IMR-90 (cell line): ENCODE measurements around the gene ARL8B. TPM values are rescaled to one million over a fixed set of nuclear protein-coding genes. Genes with fewer than 3 reads are reported as not detected.
"Not testable (repeated sequence)": the region's sequence is repeated elsewhere in the genome, so short reads cannot be mapped to it uniquely, and the experiment has no call there.

Experiments
- ATAC-seq: fragments of 200-7000 bp; cut with Tn5 transposase; 2 replicates; pipeline ENCODE4 v1.9.1; 2020; ENCODE audit warnings: low read depth, mild to moderate bottlenecking, moderate library complexity
- BruUV-seq: library from RNA; stranded (reverse); fragments of 400-500 nt; replicated peaks from 2 replicates; lab custom pipeline; 2021; lab: Mats Ljungman, UMichigan
- CTCF ChIA-PET: fragments of 300-600 bp; formaldehyde crosslinking; extraction: SDS; loops from one replicate; lab custom pipeline; 2021; ENCODE audit warnings: antibody characterized with exemption; lab: Yijun Ruan, JAX
- POLR2A ChIA-PET: fragments of 300-600 bp; sonication (Branson Sonifier 250); formaldehyde crosslinking; loops from one replicate; lab custom pipeline; 2022; ENCODE audit warnings: antibody characterized with exemption; ENCODE audit not compliant: unreplicated experiment; lab: Charles Lee
- DNase-seq: peaks from one replicate; pipeline ENCODE4 v3.0.0; 2013
- H2AFZ ChIP-seq: replicated peaks from 2 replicates; pipeline ENCODE3; 2013; ENCODE audit warnings: low read length, mild to moderate bottlenecking; ENCODE audit not compliant: poor library complexity
- H2AK5ac ChIP-seq: 2 replicates; pipeline ENCODE4 v1.6.1; 2013; ENCODE audit warnings: low read depth, low read length, inconsistent platforms
- H2AK9ac ChIP-seq: replicated peaks from 2 replicates; pipeline ENCODE3; 2013; ENCODE audit warnings: mild to moderate bottlenecking, low read depth, low read length, moderate library complexity; ENCODE audit not compliant: poor library complexity
- H2BK120ac ChIP-seq: 2 replicates; pipeline ENCODE4 v1.6.1; 2013; ENCODE audit warnings: low read depth, low read length, inconsistent platforms
- H2BK15ac ChIP-seq: 3 replicates; pipeline ENCODE4 v1.6.1; 2013; ENCODE audit warnings: low read depth, low read length, inconsistent platforms
- H2BK20ac ChIP-seq: 2 replicates; pipeline ENCODE4 v1.6.1; 2013; ENCODE audit warnings: low read depth, mild to moderate bottlenecking, inconsistent platforms, low read length, moderate library complexity
- H2BK5ac ChIP-seq: 2 replicates; pipeline ENCODE4 v1.6.1; 2013; ENCODE audit warnings: mild to moderate bottlenecking, low read depth, low read length, inconsistent platforms; ENCODE audit not compliant: poor library complexity, severe bottlenecking
- H3K14ac ChIP-seq: replicated peaks from 2 replicates; pipeline ENCODE4 v1.6.1; 2013; ENCODE audit warnings: low read depth, low read length, inconsistent platforms
- H3K18ac ChIP-seq: 2 replicates; pipeline ENCODE4 v1.6.1; 2013; ENCODE audit warnings: low read depth, low read length, control low read depth
- H3K23ac ChIP-seq: 2 replicates; pipeline ENCODE4 v1.6.1; 2013; ENCODE audit warnings: low read depth, low read length, inconsistent platforms
- H3K27ac ChIP-seq: 2 replicates; pipeline ENCODE4 v1.5.1; 2013; ENCODE audit warnings: mild to moderate bottlenecking, control low read depth, low read length; ENCODE audit not compliant: insufficient read depth
- H3K27me3 ChIP-seq: 2 replicates; pipeline ENCODE4 v1.6.1; 2013; ENCODE audit warnings: low read length; ENCODE audit not compliant: control insufficient read depth, insufficient read depth
- H3K36me3 ChIP-seq: 2 replicates; pipeline ENCODE4 v1.6.1; 2013; ENCODE audit warnings: low read length, mixed read lengths; ENCODE audit not compliant: control insufficient read depth, insufficient read depth
- H3K4ac ChIP-seq: 2 replicates; pipeline ENCODE4 v1.6.1; 2013; ENCODE audit warnings: low read depth, low read length, inconsistent platforms
- H3K4me1 ChIP-seq: 2 replicates; pipeline ENCODE4 v1.6.1; 2013; ENCODE audit warnings: low read length, mixed read lengths; ENCODE audit not compliant: control insufficient read depth, insufficient read depth
- H3K4me2 ChIP-seq: 2 replicates; pipeline ENCODE4 v1.6.1; 2013; ENCODE audit warnings: low read depth, mild to moderate bottlenecking, control low read depth, low read length, moderate library complexity
- H3K4me3 ChIP-seq: 2 replicates; pipeline ENCODE4 v1.5.1; 2013; ENCODE audit warnings: low read depth, mild to moderate bottlenecking, control low read depth, low read length, moderate library complexity; ENCODE audit not compliant: insufficient read depth
- H3K56ac ChIP-seq: 2 replicates; pipeline ENCODE4 v1.6.1; 2013; ENCODE audit warnings: low read length, inconsistent platforms; ENCODE audit not compliant: insufficient read depth; ENCODE audit errors: extremely low read depth
- H3K79me1 ChIP-seq, 2 experiments: 2 replicates each; pipeline ENCODE4 v1.6.1; 2013; ENCODE audit warnings: low read length in 2 of 2, inconsistent platforms in 1 of 2, low read depth in 1 of 2
- H3K9ac ChIP-seq: 2 replicates; pipeline ENCODE4 v1.6.1; 2013; ENCODE audit warnings: low read depth, low read length, control low read depth
- H3K9me1 ChIP-seq: 2 replicates; pipeline ENCODE4 v1.6.1; 2013; ENCODE audit warnings: low read length, inconsistent platforms; ENCODE audit not compliant: insufficient read depth
- H3K9me3 ChIP-seq: 2 replicates; pipeline ENCODE4 v1.6.1; 2013; ENCODE audit warnings: low read length; ENCODE audit not compliant: control insufficient read depth, insufficient read depth
- H4K20me1 ChIP-seq: 2 replicates; pipeline ENCODE4 v1.6.1; 2013; ENCODE audit warnings: low read length, inconsistent platforms; ENCODE audit not compliant: insufficient read depth
- H4K5ac ChIP-seq: 2 replicates; pipeline ENCODE4 v1.6.1; 2013; ENCODE audit warnings: mild to moderate bottlenecking, low read depth, low read length, control low read depth
- H4K8ac ChIP-seq, 2 experiments: 2 replicates each; pipeline ENCODE4 v1.6.1; 2013; ENCODE audit warnings: low read depth in 2 of 2, low read length in 2 of 2, control low read depth in 1 of 2, inconsistent platforms in 1 of 2
- H4K91ac ChIP-seq: 2 replicates; pipeline ENCODE4 v1.6.1; 2013; ENCODE audit warnings: low read depth, low read length, inconsistent platforms; ENCODE audit not compliant: insufficient read depth
- CEBPB ChIP-seq: IDR thresholded peaks from 2 replicates; pipeline ENCODE4 v1.6.1; 2012; ENCODE audit warnings: low read depth, low read length, improper control_type of control experiment
- MXI1 ChIP-seq: IDR thresholded peaks from 2 replicates; pipeline ENCODE4 v1.6.1; 2012; ENCODE audit warnings: low read depth, mild to moderate bottlenecking, low read length, moderate library complexity, borderline replicate concordance
- WGBS, 2 experiments: methylation state at CpG; one replicate each; pipeline versions ENCODE4 v1.1.5 to v1.1.7; 2013; ENCODE audit warnings: missing lambda C conversion rate in 2 of 2; ENCODE audit not compliant: insufficient read length in 1 of 2; ENCODE audit errors: extremely low coverage in 2 of 2; 5-methylcytosine and 5-hydroxymethylcytosine counted together
- dilution Hi-C: fragments of 300-500 bp; cut with HindIII; formaldehyde crosslinking; loops from one replicate; pipeline ENCODE4 v1.14.3; 2018; ENCODE audit warnings: low sequenced_read_pairs; ENCODE audit not compliant: unreplicated experiment
- in situ Hi-C: fragments of 300-500 bp; cut with MboI; formaldehyde crosslinking; loops from 3 replicates; pipeline ENCODE4 v1.14.3; 2019; ENCODE audit warnings: low sequenced_read_pairs, inconsistent platforms, mixed read lengths
- intact Hi-C: fragments of 100-400 bp; cut with micrococcal nuclease; formaldehyde crosslinking; loops from 2 replicates; pipeline ENCODE4 v1.10.0; 2022
- polyA plus RNA-seq, 3 experiments: library from polyadenylated mRNA; depleted of rRNA; stranded (reverse); fragments of >200 nt; gene quantifications; 2 replicates each; pipeline ENCODE4 v1.2.3, GENCODE V29; 2012; ENCODE audit warnings: low replicate concordance in 1 of 3
- total RNA-seq: library from RNA; depleted of rRNA; stranded (reverse); fragments of >200 nt; gene quantifications from 2 replicates; pipeline ENCODE4 v1.2.3, GENCODE V29; 2012

ARL8B gene
- total and polyA plus RNA-seq, 2 of the 4 experiments (the other 2 are of a cell fraction) = 32.3 to 47.0 TPM

DNA sequence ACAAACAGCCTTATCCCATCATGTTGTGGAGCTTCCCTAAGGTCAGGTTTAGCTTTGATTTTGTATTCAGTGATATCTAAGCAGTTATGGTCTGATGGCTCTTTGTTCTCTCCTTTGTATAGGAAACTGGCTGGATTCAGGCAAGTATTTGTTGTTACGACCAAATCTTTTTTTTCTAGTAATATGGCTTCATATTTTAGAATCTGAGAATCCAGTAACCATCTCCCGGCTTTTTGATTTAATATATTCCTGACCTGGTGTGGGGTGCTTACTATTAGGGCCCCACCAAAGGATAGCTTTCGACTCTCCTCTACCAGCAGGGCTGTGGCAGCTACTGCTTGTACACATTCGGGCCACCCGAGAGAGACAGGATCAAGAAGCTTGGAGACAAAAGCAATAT is 23.0 kb downstream of the ARL8B start:
- Histone ChIP-seq H2BK5ac (no peak overlapping the region), H2AFZ (no peak overlapping the region), H3K4ac (no peak overlapping the region), H3K23ac (no peak overlapping the region), H3K9ac (no peak overlapping the region), H2AK5ac (no peak overlapping the region), H4K20me1 (peaks cover 69% of the 10 kb centered on the region), H3K27me3 (no peaks in the 10 kb centered on the region), H3K4me3 (no peak overlapping the region), H2BK15ac (no peak overlapping the region), H3K79me1 (peaks cover 59 to 86% of the 10 kb centered on the region in 2 experiments), H3K56ac (no peak overlapping the region), H4K8ac (no peak overlapping the region), H3K14ac (no peak overlapping the region), H2BK120ac (no peak overlapping the region), H3K27ac (no peak overlapping the region), H3K36me3 (no peaks in the 10 kb centered on the region), H3K9me3 (peaks cover 2% of the 10 kb centered on the region; the same call in 1 of the 2 replicates), H3K4me2 (no peak overlapping the region), H2AK9ac (no peak overlapping the region), H2BK20ac (no peak overlapping the region), H3K9me1 (no peaks in the 10 kb centered on the region; the same call in 1 of the 2 replicates), H4K91ac (no peak overlapping the region), H3K18ac (no peak overlapping the region), H4K5ac (no peak overlapping the region), H3K4me1 (no peaks in the 10 kb centered on the region)
- no peak for ATAC-seq
- ChIA-PET POLR2A (no interaction called here), CTCF (interaction anchor here (0.6 kb wide), 1 partner anchor 14 kb away, joined by 5 read pairs; no protein-coding TSS in a partner anchor)
- TF ChIP-seq CEBPB (no peak), MXI1 (no peak)
- intact Hi-C loops = no loop called here
- dilution Hi-C loops = no loop called here
- no TSS peak for BruUV-seq
- WGBS, 2 experiments = no CpG with 5 or more reads among the region's 5 CpGs
- in situ Hi-C loops = no loop called here
- no peak for DNase-seq

DNA sequence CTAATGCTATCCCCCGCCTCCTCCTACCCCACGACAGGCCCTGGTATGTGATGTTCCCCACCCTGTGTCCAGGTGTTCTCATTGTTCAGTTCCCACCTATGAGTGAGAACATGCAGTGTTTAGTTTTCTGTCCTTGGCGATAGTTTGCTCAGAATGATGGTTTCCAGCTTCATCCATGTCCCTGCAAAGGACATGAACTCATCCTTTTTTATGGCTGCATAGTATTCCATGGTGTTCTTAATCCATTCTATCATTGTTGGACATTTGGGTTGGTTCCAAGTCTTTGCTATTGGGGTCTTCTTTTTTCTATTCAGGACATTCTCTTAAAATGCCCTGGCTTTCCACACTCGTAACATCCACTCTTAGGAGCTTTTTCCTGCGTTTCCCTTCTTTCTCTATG is 25.1 kb downstream of the ARL8B start:
- H2BK5ac ChIP-seq, H3K27me3 ChIP-seq, H4K91ac ChIP-seq, in situ Hi-C loops, dilution Hi-C loops, H4K5ac ChIP-seq, H2AK9ac ChIP-seq, ATAC-seq, H2BK120ac ChIP-seq, H4K8ac ChIP-seq, H3K9me1 ChIP-seq, intact Hi-C loops, H2AFZ ChIP-seq, H3K4ac ChIP-seq, H2AK5ac ChIP-seq, H3K4me3 ChIP-seq, DNase-seq, H3K4me2 ChIP-seq, H3K9me3 ChIP-seq, H3K18ac ChIP-seq, H2BK20ac ChIP-seq, H3K23ac ChIP-seq, H3K56ac ChIP-seq, CTCF ChIA-PET, H3K36me3 ChIP-seq, H2BK15ac ChIP-seq, H3K14ac ChIP-seq, H3K27ac ChIP-seq, H3K4me1 ChIP-seq, POLR2A ChIA-PET, H3K9ac ChIP-seq, BruUV-seq: not testable (repeated sequence)
- WGBS, 2 experiments = no CpG with 5 or more reads among the region's 5 CpGs
- Histone ChIP-seq H4K20me1 (peaks cover 55% of the 10 kb centered on the region), H3K79me1 (peaks cover 49 to 76% of the 10 kb centered on the region in 2 experiments)
